Trophoblast cell (in vitro differentiated cells and primary cell): Measurements from ENCODE around the gene FAM72A.
"Not testable (repeated sequence)": the region's sequence is repeated elsewhere in the genome, so short reads cannot be mapped to it uniquely, and the experiment has no call there.

Experiments used
- DNase-seq, 2 donors: peaks; one replicate each; pipeline ENCODE4 v3.0.0-alpha.2; 2016
- H2AFZ ChIP-seq: 2 replicates; pipeline ENCODE4 v1.6.1; 2013; ENCODE audit warnings: low read length, moderate library complexity, mild to moderate bottlenecking; ENCODE audit not compliant: insufficient read depth, poor library complexity
- H2AK5ac ChIP-seq: 2 replicates; pipeline ENCODE4 v1.6.1; 2013; ENCODE audit warnings: mild to moderate bottlenecking, low read length
- H2BK120ac ChIP-seq: 2 replicates; pipeline ENCODE4 v1.6.1; 2013; ENCODE audit warnings: low read length, mild to moderate bottlenecking, moderate library complexity; ENCODE audit not compliant: insufficient read depth, poor library complexity
- H2BK12ac ChIP-seq: 2 replicates; pipeline ENCODE4 v1.6.1; 2013; ENCODE audit warnings: mild to moderate bottlenecking, low read length, moderate library complexity
- H2BK5ac ChIP-seq: 2 replicates; pipeline ENCODE4 v1.6.1; 2013; ENCODE audit warnings: low read length, low read depth, moderate library complexity, mild to moderate bottlenecking; ENCODE audit not compliant: poor library complexity
- H3K14ac ChIP-seq: 2 replicates; pipeline ENCODE4 v1.6.1; 2013; ENCODE audit warnings: mild to moderate bottlenecking, low read length
- H3K18ac ChIP-seq: 2 replicates; pipeline ENCODE4 v1.6.1; 2013; ENCODE audit warnings: mild to moderate bottlenecking, low read length
- H3K23ac ChIP-seq: 2 replicates; pipeline ENCODE4 v1.6.1; 2013; ENCODE audit warnings: low read length
- H3K27ac ChIP-seq: 2 replicates; pipeline ENCODE4 v1.5.1; 2013; ENCODE audit warnings: low read depth, mild to moderate bottlenecking, inconsistent platforms, low read length, moderate library complexity
- H3K27me3 ChIP-seq: 2 replicates; pipeline ENCODE4 v1.6.1; 2013; ENCODE audit warnings: inconsistent platforms, mild to moderate bottlenecking, low read length, moderate library complexity; ENCODE audit not compliant: insufficient read depth
- H3K36me3 ChIP-seq, 2 experiments: 1 replicate in 1 of 2; 2 replicates in 1 of 2; pipeline ENCODE4 v1.6.1; 2013; ENCODE audit warnings: low read length in 2 of 2, mild to moderate bottlenecking in 2 of 2, moderate library complexity in 1 of 2; ENCODE audit not compliant: insufficient read depth in 2 of 2, control insufficient read depth in 1 of 2
- H3K4ac ChIP-seq: 2 replicates; pipeline ENCODE4 v1.6.1; 2013; ENCODE audit warnings: low read depth, mild to moderate bottlenecking, low read length, moderate library complexity
- H3K4me1 ChIP-seq, 2 experiments: 1 replicate in 1 of 2; 2 replicates in 1 of 2; pipeline ENCODE4 v1.6.1; 2013; ENCODE audit warnings: low read length in 2 of 2, mild to moderate bottlenecking in 2 of 2, moderate library complexity in 1 of 2; ENCODE audit not compliant: insufficient read depth in 2 of 2, control insufficient read depth in 1 of 2
- H3K4me2 ChIP-seq: 2 replicates; pipeline ENCODE4 v1.6.1; 2013; ENCODE audit warnings: inconsistent platforms, mild to moderate bottlenecking, low read length, moderate library complexity
- H3K4me3 ChIP-seq: 2 replicates; pipeline ENCODE4 v1.5.1; 2013; ENCODE audit warnings: mild to moderate bottlenecking, low read depth, low read length, inconsistent platforms
- H3K79me1 ChIP-seq: one replicate; pipeline ENCODE4 v1.6.1; 2013; ENCODE audit warnings: low read length
- H3K79me2 ChIP-seq: 2 replicates; pipeline ENCODE4 v1.6.1; 2013; ENCODE audit warnings: low read length, mild to moderate bottlenecking; ENCODE audit not compliant: control insufficient read depth, insufficient read depth, poor library complexity
- H3K9ac ChIP-seq: 2 replicates; pipeline ENCODE4 v1.6.1; 2013; ENCODE audit warnings: mild to moderate bottlenecking, low read length
- H3K9me3 ChIP-seq: 2 replicates; pipeline ENCODE4 v1.6.1; 2013; ENCODE audit warnings: low read depth, mild to moderate bottlenecking, control low read depth, inconsistent platforms, low read length; ENCODE audit not compliant: insufficient read depth
- H4K12ac ChIP-seq: 2 replicates; pipeline ENCODE4 v1.6.1; 2013; ENCODE audit warnings: low read depth, mild to moderate bottlenecking, low read length, moderate library complexity
- H4K8ac ChIP-seq: 2 replicates; pipeline ENCODE4 v1.6.1; 2013; ENCODE audit warnings: low read depth, mild to moderate bottlenecking, low read length, moderate library complexity
- H4K91ac ChIP-seq: one replicate; pipeline ENCODE4 v1.6.1; 2013; ENCODE audit warnings: low read depth, mild to moderate bottlenecking, low read length, moderate library complexity
- whole genome bisulfite sequencing: extraction: QIAGEN DNeasy Blood & Tissue Kit; methylation state at CpG from one replicate; pipeline ENCODE4 v1.1.7; 2013; ENCODE audit warnings: missing lambda C conversion rate; ENCODE audit not compliant: insufficient read length, insufficient coverage; ENCODE audit errors: extremely low coverage; 5-methylcytosine and 5-hydroxymethylcytosine counted together

The FAM72A gene

DNA sequence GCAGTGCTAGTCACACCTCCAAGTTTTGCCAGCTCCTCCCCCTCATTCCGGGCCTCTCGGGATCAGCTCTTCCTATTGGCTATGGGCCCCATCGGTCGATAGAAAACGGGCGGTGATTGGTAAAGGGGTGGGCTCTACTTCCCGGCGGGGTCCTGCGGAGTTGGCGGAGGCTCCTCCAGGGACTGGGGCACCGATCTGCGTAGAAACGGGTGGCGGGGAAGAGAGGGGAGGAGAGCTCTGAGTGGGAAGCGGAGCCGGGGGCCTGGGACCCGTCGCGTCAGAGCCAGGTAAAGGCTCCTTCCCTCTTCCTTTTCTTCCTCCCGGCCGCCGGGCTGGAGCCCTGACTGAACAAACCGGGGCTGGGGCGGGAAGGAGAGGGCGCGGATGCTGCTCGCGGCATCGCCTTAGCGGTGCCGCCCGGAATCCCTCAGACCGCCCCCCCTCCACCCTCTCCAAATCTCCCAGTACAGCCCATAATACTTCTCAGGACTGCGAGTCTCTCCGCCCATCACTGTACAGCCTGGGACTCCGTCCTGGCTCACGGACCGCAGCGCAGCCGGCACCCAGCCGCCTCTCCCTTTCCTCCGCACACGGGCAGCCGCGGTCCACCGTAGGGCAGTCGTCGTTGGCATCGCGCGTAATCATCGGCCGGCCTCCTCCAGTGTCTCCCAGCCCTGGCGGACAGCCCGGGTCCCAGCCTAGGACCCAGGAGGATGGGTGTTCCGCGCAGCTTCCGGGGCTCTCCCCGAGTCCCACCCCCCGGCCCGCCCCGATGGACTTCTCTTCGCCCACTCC is 922 bp upstream of the FAM72A start, which contains the start of gene SRGAP2:
SRGAP2 (plus strand) TSS at position 178 of the 795 bp plus-strand sequence. CDS start 2,430 bp downstream, outside the sequence.
- Histone ChIP-seq H3K27ac (peak within 1 kb of the TSS; percentile 62), H3K4me3 (peak within 1 kb of the TSS; percentile 72), H3K14ac (peak within 1 kb of the TSS; percentile 53), H2AFZ (peak within 1 kb of the TSS; percentile 78), H3K4me2 (peak within 1 kb of the TSS; percentile 62)
- H2AK5ac ChIP-seq, H3K27me3 ChIP-seq, H2BK120ac ChIP-seq, H3K9me3 ChIP-seq, H3K4ac ChIP-seq, H4K91ac ChIP-seq, H2BK5ac ChIP-seq, H3K4me1 ChIP-seq, H3K79me2 ChIP-seq, H4K8ac ChIP-seq, H2BK12ac ChIP-seq, H3K79me1 ChIP-seq, H3K18ac ChIP-seq, H3K9ac ChIP-seq, H3K36me3 ChIP-seq, H3K23ac ChIP-seq, H4K12ac ChIP-seq: not testable (repeated sequence)
- peak; percentile 40 to 50 for DNase-seq
- WGBS = no CpG with 5 or more reads among the region's 63 CpGs

DNA sequence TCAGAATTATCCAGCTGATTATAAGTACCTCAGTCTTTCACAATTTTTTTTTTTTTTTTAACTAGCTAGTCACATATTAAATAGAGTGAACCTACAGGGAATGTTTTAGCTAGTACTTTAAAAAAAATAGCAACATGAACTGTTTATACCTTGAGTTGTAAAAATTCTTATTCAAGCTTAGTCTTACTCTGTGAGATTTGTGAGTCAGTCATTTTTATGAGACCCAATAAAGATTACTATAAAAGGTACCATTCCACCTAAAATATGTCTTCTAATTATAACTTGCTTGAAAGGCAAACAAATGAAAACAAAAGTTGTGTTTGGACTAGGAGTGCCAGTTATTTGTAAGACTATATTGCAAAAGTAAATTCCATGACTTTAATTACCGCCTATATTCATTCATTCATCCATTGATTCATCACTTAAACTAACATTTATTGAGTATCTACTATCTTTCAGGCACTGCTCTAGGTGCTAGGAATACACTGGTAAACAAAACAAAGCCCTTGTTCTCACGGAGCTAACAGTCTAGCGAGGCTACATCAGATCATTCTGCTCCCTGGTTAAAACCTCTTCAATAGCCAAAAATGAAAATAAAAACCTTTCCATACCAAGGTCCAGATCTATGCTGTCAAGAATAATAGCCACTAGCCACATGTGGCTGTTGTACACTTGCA is 5.8 kb downstream of the FAM72A start:
- H3K27ac ChIP-seq, H2BK120ac ChIP-seq, H2BK12ac ChIP-seq, H3K4ac ChIP-seq, H3K9me3 ChIP-seq, H3K4me3 ChIP-seq, H3K79me2 ChIP-seq, H2AK5ac ChIP-seq, H2BK5ac ChIP-seq, H3K4me1 ChIP-seq, H3K27me3 ChIP-seq, H3K23ac ChIP-seq, H4K8ac ChIP-seq, H3K14ac ChIP-seq, H3K9ac ChIP-seq, H4K91ac ChIP-seq, H3K36me3 ChIP-seq, H3K18ac ChIP-seq, H3K4me2 ChIP-seq, H3K79me1 ChIP-seq, H2AFZ ChIP-seq, H4K12ac ChIP-seq, DNase-seq: not testable (repeated sequence)
- no CpG with 5 or more reads among the region's 3 CpGs for WGBS

DNA sequence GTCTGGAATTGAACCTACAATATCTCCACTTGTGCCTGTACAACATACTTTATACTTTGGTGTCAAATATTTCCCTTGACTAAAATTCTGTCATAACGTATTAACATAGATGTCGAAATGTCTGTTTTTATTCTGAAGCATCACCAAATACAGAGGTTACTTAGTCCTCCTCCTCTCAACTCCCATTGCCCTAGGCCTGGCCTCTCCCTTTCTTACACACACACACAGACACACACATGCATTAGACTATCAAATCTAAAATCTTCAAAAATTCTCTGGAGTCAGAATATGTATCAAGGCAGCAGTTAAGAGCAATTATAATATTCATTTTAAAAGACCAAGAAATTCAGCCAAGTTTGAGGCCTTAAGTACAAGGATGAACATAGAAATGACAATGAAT is 7.5 kb downstream of the FAM72A start:
- H3K9me3 ChIP-seq, H3K4me3 ChIP-seq, H3K4me2 ChIP-seq, H3K27ac ChIP-seq, H4K12ac ChIP-seq, H4K8ac ChIP-seq, DNase-seq, H2AK5ac ChIP-seq, H4K91ac ChIP-seq, H3K4me1 ChIP-seq, H3K14ac ChIP-seq, H2BK120ac ChIP-seq, H2AFZ ChIP-seq, H3K36me3 ChIP-seq, H3K23ac ChIP-seq, H3K4ac ChIP-seq, H3K79me1 ChIP-seq, H3K79me2 ChIP-seq, H2BK5ac ChIP-seq, H3K27me3 ChIP-seq, H3K9ac ChIP-seq, H3K18ac ChIP-seq, H2BK12ac ChIP-seq: not testable (repeated sequence)
- no CpG with 5 or more reads among the region's 2 CpGs for WGBS

DNA sequence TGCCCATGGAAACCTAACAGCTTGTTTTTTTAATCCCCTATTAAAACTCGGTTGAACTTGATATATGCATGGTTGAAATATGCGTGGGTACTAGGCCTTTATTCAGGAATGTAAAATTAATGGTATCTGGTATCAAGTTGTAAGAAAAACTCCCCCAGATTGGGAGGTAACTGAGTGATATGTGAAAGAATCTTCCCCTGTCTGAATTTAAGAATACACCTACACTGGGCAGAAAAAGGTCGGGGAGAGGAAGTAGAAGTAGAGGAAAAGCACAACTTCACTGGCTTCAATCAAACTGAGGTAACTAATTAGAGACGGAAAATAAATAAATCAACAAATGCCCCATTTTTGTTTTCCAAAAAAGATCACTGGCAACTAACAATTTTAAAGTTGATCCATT is 15.8 kb downstream of the FAM72A start:
- not testable (repeated sequence) for H3K4ac ChIP-seq, H3K14ac ChIP-seq, H4K8ac ChIP-seq, DNase-seq, H3K4me2 ChIP-seq, H3K27ac ChIP-seq, H2BK120ac ChIP-seq, H3K36me3 ChIP-seq, H3K4me3 ChIP-seq, H3K79me1 ChIP-seq, H4K12ac ChIP-seq, H3K9ac ChIP-seq, H3K79me2 ChIP-seq, H2AK5ac ChIP-seq, H3K18ac ChIP-seq, H4K91ac ChIP-seq, H2AFZ ChIP-seq, H2BK5ac ChIP-seq, H3K9me3 ChIP-seq, H3K4me1 ChIP-seq, H3K23ac ChIP-seq, H2BK12ac ChIP-seq, H3K27me3 ChIP-seq
- no CpG with 5 or more reads among the region's 4 CpGs for WGBS
